Stimulated activated CD4-positive, alpha-beta T cell treated with anti-CD3 and anti-CD28 coated beads, Interleukin-4, amount 100 ng/mL, for 1 hour (primary cell): ENCODE measurements around the gene TEAD4.

ENCODE experiments used
- DNase-seq: peaks from one replicate; pipeline ENCODE4 v3.0.0-alpha.2; 2020

Gene TEAD4

DNA sequence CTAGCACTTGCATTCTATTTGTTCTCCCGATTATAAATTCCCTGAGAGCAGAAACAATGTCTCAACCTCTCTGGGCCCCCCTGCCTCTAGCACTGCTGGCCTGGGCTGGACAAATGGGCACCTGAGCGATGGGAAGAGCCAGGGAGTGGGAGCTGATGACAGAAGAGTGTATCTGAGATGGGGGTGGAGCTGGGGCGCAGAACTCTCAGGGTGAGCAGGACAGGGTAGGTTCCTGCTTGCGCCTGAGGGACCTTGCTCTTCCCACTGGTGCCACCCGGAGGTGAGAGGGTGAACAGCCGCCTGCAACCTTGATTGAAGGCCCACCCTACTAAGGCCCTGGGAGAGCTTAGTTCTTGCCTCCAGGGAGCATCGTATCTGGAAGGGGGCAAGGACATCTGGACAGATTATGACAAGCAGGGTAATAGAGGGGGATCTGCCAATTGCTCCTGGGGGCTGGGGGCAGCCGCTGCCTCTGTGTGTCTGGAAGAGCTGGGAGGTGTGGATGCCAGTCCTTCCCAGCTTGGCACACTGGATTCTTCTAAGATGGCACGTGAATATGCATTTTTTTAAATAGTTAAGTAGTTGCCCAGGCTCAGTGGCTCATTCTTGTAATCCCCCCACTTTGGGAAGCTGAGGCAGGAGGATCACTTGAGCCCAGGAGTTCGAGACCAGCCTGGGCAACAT lies 75.0 kb downstream of the TEAD4 start:
- DNase-seq: peak; percentile 39

DNA sequence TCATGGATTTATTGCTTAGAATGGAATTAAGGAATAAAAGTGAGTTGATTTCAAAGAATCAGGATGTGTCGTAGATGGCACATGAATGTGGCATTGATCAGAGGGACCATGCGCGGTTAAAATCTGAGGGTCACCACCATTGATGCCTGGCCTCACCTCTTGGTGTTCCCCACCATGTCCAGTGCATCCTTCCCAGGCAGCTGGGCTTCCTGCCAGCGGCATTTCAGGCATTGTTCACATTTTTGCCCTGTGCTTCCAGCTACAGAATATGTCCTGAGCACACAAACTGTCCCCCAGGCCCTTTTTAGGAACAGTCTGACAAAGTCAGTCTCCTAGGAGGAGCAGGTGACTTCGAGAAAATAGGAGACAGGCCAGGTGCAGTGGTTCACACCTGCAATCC lies 76.0 kb downstream of the TEAD4 start:
- no peak for DNase-seq

DNA sequence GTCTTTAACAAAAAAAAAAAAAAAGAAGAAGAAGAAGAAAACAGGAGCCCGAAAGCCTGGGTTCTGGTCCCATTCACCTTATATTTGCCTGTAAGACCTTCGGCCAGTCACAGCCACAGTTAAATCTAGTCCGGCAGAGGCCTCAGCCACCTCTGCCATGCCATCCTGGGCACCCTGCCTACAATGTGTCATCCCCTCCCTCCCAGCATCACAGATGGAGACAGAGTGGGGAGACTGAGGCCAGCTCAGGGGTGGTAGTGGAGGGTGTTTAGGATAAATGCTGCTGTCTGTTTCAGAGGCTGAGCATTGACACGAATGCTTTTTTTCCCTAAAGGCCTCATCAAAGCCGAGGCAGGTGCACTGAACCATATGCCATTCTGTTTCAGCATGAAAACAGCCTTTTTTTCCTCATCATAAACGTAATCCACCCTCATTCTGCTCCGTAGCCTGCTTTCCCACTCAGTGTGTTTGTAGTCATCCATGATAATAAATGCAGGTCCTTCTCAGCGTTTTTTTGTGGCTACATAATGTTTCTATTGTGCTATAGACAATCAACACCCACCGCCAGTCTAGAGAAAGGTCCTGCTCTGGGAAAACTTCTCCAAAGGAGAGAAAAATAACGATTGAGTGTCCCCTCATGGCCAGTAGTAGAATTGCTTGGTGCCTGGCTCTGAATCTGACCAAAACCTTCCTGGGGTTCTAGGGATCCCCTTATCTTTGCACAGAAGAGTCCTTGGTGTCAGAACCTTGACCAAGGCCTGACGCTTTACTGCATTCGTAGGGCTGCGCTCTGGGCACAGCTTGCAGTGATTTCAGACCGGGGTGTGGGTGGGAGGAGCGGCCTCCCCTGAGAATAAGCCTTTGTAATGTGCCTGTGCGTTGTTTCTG lies 76.9 kb downstream of the TEAD4 start:
- no peak for DNase-seq

DNA sequence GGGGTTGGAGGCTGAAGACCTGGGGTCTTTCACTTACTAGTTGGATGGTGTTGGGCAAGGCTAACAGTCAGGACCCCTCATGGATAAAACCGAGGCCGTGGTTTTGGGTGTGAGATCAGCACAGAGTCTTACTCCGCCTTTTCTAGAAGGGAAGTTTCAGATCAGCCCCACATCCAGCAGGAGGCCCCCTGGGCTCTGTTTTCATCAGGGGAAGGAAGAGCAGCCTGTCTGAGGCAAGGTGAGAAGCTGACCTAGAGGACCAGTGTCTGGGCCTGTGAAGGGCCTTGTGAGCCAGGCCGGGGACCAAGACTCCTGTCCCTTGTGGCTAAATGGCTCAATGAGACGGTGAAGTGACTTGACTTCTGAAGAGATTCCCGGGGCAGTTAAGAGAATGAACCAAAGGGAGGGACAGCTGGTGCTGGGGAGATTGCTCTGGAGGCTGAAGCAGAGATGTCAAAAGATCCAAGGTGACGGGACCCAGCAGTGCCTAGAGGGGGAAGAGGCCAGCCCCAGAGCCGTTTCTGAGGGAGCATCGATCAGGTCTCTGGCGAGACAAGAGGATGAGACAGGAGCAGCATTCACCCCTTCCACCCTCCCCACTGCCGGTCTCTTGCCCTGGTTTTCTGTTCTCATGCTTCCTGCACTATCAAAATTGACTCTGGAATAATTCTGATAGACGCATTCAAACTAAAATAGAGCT lies 77.9 kb downstream of the TEAD4 start:
- DNase-seq: no peak

DNA sequence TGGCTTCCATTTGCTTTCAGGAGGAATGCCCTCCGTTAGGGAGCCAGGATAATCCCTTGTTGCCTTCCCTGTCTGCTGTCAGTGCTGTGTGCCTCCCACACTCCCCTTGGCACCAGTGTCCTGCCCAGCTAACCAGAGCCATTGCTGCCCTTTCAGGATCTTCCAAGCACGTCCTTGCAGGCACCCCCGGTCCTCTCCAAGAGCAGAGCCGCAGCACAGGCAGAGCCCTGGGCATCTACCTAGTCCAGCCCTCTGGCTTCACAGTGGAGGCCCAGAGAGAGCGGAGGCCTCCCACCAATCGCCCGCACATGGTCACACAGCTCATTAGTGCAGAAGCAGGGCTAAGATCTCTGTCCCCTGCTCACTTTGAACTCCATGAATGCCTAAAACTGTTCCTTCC lies 79.0 kb downstream of the TEAD4 start:
- DNase-seq: no peak

DNA sequence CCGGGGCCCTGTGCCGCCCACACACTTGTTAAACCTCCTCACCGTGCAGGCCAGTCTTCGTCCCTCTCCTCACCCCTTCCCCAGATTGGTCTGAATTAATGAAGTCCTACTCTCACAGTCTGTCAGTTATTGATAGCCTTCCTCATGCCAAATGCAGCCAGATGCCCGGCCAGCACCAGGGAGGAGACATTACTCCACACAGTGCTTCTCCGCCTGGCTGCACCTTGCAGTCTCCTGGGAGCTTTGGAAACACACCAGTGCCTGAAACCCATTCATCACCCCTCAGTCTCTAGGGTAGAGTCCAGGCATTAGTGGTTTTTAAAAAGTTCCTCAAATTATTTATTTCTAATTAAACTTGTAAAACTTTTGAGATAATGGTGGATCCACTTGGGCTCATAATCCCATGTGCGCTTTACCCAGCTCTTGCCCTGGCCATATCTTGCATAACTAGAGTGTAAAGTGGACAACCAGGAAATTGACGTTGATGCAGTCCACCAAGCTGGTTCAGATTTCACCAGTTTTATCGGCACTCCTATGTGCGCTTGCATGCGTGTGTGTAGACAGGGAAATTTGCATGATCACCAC lies 79.8 kb downstream of the TEAD4 start:
- no peak for DNase-seq

DNA sequence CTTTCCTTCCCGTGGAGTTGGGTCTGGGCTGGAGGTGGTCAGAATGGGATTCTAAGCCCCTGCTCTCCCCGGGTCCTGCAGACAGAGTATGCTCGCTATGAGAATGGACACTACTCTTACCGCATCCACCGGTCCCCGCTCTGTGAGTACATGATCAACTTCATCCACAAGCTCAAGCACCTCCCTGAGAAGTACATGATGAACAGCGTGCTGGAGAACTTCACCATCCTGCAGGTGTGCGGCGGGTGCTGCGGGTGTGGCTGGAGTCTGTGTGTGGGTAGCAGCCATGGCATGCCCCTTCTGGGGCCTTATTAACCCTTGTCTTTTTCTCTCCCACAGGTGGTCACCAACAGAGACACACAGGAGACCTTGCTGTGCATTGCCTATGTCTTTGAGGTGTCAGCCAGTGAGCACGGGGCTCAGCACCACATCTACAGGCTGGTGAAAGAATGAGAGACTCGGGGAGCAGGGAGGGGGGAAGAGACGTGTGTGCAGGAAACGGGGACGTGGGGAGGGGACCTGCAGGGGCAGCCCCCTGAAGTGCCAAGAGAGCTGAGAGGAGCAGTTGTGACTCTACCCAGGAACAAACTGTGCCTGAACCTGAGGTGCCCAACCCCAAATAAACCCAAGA lies 80.9 kb downstream of the TEAD4 start:
- no peak for DNase-seq

DNA sequence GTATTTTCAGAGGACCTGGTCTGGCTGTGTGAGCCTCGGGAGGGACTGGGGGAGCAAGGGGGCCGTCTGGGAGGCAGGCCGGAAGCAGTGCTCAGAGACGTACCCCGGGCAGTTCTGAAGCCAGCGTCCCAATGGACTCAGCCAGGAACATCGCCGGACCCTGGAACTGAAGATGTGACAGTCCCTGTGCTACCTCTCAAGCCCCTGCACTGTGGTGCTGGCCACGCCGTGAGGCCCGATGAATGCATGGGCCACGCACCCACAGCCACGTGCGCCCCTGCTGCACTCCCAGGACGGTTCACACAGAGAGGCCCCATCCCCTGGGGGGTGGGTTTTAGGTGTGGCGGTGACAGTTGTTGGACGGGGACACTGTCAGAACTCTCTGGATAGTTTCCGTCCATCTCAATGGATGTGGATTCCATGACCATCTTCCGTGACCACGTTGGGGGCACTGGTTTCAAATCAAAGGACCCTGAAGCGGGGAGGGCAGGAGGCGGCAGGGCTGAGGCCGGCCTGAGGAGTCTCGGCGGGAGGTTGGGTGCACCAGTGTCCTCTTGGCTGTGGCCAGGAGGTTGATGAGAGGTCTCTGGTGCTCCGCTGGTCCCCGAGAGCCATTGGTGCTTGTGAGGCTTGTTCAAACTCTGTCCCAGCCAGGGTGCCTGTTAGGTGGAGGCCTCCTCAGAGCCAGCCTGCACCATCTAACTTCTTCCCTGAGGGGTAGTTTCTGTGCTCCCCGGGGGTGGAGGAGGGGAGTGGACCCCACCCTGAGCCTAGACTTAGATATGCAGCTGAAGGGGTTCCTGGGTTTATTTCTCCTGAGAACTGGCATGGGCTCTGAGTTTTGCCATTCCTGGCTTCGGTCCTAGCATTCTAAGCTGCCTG lies 81.7 kb downstream of the TEAD4 start:
- DNase-seq: no peak

DNA sequence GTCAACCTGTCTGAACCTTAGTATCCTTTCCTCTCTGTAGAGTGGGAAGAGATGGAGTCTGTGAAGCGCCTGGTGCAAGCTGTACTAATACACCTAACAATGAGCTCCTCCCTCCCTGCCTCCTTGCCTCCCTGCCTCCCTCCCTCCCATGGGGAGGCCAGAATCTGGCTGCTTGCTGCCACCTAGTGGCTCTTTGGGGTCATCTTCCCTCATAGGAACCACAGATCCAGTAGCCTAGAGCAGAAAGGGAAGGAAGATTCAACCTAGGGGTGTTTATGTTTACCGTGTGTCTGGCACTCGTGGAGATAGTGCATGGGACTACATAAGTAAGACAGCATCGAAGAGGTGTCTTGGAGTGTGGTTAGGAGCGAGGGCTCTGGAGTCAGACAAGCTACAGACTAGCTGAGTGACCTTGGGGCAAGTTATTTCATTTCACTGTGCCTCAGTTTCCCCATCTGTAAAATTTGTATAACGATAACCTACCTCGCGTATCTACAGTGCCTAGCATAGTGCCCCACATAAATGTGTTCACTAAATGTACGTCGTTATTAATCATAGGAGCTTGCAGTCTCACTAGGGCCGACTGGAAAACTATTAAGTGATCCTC lies 82.5 kb downstream of the TEAD4 start:
- peak; percentile 44 for DNase-seq

DNA sequence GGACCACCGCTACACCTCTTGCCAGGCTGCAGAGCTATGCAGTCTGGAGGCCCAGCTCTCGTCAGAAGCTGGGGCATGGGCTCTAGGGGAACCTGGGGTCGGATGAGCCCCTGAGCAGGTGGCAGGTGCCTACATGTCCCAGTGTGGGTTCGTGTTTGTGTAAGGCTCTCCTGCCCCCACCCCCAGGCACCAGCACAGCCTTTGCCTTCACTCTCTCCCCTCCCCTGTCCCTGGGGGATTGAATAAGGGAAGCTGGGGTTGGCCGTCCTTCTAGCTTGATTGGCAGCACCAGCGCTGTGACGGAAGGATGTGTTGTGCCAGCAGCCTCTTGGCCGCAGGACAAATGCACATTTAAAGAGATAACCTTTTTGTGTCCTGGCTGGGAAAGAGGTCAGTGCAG lies 83.2 kb downstream of the TEAD4 start:
- DNase-seq: no peak

DNA sequence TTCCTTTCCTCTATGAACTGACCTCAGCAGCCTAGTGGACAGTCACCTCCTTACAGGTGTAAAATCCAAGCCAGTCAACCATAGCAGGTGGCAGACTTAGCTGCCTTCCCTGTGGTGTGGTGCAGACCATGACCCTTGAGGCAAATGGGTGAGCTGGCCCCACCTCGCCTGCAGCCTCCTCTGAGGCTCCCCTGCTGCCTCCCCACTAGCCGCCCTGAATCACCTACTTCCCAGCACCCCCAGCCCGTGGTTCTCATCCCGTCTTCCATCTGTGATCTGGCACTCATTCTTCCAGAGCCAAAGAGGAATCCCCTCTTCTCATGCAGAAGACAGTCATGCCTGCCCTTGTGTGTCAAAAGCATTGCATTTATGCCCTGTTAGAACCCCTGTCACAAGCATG lies 83.6 kb downstream of the TEAD4 start:
- DNase-seq: no peak

DNA sequence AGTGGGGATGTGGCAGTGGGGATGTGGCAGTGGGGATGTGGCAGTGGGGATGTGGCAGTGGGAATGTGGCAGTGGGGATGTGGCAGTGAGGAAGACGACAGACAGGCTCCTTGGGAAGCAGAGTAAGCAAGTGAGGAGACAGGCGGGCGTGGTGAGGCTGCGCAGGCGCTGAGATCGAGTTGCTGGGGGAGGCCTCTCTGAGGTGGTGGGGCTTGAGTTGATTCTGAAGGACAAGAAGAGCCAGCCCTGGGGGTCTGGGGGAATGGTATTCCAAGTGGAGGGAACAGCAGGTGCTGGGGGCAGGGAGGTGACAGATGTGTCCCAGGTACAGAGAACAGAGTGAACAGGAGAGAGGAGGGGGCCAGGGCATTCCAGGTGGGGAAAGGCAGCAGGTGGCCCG lies 84.2 kb downstream of the TEAD4 start:
- no peak for DNase-seq

DNA sequence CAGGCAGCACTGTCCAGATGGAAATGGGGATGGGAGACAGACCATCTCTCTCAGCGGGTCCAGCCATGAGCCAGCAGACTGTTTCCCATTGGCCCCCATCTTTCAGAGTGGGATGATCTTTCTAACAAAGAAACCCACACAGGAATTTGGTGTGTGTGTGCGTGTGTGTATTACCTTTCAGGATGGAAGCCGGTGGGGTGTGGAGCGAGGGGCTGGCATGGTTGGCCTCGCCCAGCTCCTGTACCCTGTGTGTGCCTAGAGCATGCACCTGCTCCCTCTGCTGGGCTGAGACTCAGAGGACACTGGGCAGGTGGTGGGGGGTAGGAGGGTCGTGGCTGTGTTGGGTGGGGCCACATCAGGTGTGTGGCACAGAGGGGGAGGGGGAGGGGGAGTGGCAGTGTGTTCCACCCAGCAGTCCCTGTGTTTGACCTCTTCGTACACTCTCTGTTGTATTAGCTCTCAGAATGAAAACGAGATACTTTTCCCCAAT lies 85.0 kb downstream of the TEAD4 start:
- DNase-seq: no peak

DNA sequence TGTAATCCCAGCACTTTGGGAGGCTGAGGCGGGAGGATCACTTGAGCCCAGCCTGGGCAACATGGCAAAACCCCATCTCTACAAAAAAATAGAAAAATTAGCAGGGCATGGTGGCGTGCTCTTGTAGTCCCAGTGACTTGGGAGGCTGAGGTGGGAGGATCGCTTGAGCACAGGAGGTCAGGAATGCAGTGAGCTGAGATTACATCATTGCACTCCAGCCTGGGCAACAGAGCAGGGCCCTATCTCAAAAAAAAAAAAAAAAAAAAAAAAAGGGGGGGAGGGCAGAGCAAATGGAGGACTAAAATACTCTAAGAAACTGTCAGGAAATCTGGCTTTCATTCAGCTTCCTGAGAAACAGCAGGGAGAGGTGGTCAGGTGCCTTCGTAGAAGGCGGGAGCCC lies 86.3 kb downstream of the TEAD4 start:
- DNase-seq: no peak

DNA sequence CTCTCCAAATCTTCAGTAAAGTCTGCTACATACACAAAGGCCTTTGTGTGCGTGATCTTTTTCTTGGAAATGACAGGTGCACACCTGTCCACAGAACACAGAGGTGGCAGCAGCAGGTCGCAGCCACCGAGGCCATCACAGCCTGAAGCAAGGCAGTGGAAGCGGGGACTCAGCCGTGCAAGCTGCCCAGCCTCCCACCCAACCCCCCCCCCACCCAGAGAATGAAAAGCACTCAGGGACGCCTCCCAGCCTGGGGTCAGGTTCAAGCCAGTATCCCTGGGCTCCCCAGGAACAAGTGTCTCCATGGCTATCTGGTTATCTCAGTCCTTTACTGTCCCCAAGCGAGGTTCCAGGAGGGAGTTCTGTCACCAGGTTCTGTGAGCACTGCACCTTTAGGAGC lies 86.8 kb downstream of the TEAD4 start:
- DNase-seq: no peak

DNA sequence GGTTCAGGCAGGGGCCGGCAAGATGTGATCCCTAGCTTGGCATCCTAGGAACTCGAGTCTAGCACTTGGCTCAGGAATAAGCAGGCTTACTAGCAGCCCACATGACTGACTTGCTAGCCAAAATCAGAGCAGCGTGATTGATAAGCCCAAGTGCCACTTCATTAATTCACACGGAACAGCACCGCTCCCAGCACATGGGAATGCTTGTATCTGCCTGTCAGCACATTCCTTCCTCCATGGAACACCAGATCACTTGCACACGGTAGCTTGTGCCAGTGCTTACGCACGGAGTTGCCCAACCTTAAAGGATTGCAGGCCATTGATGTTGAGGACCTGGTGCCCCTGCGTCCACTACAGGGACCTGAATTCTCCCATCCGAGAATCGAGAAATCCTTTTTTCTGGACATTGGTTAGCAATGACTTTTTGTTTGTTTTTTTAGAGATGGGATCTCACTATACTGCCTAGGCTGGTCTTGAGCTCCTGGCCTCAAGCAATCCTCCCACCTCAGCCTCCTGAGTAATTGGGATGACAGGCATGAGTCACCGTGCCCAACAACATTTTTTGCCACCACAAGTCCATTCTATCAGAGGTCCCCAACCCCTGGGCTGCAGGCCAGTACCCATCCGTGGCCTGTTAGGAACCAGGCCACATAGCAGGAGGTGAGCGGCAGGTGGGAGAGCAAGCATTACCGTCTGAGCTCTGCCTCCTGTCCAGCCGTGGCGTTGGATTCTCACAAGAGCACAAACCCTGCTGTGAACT lies 87.4 kb downstream of the TEAD4 start:
- DNase-seq: no peak

DNA sequence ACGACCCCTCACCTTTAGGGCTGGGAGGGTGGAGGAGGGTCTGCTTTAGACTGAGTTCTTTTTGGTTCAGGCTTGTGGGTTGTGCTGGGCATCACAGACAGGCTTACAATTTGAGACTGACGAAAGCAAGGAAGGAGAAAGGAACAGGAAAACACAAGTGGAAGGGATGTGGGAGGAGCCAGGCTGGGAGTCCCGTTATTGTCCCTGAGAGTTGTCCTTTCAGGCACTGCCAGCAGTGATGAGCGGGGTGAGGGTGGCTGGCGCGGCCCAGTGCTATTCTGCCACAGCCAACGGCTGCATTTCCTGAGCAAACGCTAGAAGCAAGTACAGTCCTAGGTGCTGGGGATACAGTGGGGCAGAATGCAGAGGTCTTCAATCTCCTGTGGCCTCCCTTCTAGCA lies 88.8 kb downstream of the TEAD4 start:
- no peak for DNase-seq

DNA sequence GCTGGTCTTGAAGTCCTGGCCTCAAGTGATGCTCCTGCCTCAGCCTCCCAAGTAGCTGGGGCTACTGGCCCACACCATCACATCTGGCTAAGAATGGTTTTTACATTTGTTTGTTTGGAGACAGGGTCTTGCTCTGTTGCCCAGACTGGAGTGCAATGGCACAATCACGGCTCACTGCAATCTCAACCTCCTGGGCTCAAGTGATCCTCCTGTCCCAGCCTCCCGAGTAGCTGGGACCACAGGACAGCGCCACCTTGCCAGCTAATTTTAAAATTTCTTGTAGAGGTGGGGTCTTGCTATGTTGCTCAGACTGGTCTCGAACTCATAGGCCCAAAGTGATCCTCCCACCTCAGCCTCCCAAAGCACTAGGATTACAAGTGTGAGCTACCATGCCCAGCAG lies 89.3 kb downstream of the TEAD4 start:
- no peak for DNase-seq

DNA sequence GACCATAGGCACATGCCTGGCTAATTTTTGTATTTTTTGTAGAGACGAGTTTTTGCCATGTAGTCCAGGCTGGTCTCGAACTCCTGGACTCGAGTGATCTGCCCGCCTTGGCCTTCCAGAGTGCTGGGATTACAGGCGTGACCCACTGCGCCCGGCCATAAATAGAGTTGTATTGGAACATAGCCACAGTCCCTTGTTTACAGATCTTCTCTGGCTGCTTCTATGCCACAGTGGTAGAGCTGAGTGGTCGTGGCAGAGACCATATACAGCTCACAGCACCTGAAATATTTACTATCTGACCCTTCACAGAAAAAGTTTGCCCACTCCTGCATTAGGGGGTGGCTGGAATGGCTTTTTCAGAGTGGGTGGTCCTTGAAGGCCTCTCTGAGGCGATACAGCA lies 90.0 kb downstream of the TEAD4 start:
- DNase-seq: no peak

DNA sequence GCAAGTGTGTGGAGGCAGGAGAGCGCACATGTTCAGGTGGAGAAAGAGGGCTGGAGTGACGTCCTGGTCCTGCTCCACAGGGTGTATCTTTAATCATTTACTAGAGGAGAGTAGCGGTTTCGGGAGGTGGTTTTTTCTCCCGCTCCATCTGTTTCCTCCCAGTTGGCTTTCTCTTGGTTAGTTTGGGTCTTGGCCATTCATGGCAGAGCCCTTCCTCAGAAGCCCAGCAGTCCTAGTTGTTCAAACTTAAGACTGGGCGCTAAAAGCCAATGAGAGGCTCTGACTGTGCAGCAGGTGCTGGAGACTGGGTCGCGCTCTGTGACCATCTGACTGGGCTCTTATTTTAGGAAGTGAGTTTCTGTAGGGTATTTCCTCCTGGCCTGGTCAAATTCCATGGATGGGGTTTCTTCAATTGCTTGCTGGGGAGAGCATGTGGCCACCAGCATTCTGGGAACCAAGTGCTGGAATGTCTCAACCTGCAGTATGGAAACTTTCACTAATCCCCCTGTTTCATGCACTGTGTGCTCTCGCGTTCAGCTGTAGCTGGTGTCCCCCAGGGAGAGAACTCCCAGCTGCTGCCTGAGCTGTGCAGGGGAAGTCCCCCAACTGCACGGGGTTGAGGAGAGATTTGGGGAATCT lies 90.5 kb downstream of the TEAD4 start:
- no peak for DNase-seq
